Stimulated activated naive CD8-positive, alpha-beta T cell treated with anti-CD3 and anti-CD28 coated beads, Interleukin-15, Interleukin-2, amounts not matched to agents 100 U/mL and 50 U/mL, for 24 hours (primary cell): ENCODE results near the gene GRK7.
"Not testable (repeated sequence)": the region's sequence is repeated elsewhere in the genome, so short reads cannot be mapped to it uniquely, and the experiment has no call there.

Experiments used
- ATAC-seq: fragments of 150-1000 bp; cut with Tn5 transposase; one replicate; pipeline ENCODE4 v1.10.0; 2021
- DNase-seq: peaks from one replicate; pipeline ENCODE4 v3.0.0; 2021

Gene GRK7

DNA sequence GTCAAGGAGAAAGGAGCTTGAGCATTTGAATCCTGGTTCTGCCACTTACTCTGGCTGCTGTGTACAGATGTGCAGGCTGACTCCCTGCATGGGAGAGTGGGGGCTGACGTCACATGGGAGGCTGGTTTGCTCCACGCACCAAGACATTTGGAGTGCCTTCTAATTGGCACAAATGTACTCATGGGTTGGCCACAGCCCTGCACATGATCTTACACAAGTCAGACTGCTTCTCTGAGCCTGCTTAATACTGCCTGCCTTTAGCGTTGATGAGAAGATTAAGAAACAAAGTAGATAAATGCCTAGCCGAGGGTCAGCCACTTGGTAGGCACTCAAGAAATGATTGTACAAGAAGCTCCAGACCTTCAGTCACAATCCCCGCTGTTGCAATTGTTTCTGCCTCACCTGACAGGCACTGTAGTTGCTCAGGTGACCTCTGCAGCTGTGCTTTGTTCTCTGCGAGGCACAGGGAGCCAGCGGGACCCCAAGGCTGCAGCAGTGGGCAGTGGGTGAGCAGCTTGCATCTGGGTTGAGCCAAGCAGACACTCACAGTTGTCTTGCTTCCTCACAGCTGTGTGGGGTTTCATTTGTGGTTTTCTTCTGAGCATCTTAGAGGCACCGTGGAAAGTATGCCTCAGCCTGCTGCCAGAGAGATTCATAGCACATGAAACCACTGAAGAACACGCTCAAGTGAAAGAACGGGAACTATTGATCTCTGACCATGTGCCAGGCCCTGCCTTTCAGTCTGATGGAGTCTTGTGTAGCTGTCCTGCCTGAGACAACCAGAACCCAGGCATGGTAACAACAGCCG lies 33.1 kb downstream of the GRK7 start:
- peak; percentile 77 for DNase-seq
- peak; percentile 90 for ATAC-seq

DNA sequence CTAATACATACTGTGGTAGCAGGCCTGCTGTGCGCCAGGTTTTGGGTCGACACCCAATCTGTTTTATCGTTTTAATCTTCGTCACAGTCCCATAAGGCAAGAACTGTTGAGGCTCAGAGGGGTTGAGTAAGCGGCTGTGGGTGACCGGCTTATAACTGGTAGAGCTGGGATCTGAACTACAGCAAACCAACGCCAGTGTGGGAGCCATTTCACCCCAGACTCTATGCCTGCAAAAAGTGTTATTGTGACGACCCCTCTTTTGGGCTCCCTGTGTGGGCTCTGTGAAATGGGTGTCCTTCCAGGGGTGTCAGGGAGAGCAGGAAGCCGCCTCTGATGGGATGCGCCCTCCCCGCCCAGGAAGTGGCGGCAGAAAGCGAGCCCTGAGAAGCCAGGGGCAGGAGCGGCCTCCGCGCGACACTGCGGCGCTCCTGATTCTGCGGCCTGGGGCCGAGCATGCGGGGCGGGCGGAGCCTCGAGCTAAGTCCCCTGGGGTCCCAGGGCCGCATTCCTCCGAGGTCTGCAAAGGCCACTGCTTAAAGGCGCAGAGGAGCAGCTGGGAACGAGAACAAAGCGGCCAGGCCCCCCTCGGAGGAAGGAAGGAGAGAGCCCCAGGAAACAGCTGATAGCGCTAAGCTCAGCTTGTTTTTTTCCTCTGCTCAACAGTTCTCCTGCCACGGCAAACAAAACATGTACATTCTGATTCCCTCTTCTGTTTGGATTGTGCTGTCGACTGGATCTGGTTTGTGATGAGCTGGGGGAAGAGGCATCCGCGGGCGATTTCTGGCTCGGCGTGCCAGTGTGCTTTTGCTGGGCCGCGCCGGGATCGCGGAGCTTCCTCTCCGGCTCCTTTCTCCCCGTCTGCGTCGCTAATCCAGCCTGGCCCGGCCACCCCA lies 33.9 kb downstream of the GRK7 start:
- ATAC-seq (peak; percentile 57), DNase-seq (peak; percentile 59)

DNA sequence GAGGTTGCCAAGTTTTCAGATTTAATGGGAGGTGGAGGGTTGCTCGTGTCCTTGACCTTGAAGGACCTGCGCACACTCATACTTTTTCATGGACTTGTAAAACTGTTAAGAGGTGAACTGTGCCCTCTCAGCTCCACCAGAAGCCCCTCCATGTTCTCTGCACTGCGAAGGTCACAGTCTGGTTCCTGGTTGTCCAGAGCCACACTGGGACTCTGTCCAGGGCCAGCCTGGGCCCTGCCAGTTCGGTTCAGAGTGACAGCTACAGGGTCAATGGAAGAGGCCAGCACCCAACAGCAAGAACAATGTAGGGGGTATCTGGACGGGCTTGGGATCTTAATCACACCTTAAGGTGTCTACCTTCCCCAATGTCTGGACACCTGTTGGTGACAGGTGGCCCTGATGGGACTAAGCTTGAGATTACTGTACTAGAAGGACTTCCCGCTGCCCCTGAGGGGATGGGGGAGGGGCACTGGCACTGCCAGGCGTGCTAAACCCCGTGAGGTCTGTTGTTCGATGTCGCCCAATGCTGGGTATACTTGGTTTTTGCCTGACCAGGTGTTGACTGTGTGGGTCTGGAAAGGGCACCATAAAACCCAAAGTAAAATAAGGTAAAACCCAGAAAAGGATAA lies 34.7 kb downstream of the GRK7 start:
- no peak for ATAC-seq
- peak; percentile 19 for DNase-seq

DNA sequence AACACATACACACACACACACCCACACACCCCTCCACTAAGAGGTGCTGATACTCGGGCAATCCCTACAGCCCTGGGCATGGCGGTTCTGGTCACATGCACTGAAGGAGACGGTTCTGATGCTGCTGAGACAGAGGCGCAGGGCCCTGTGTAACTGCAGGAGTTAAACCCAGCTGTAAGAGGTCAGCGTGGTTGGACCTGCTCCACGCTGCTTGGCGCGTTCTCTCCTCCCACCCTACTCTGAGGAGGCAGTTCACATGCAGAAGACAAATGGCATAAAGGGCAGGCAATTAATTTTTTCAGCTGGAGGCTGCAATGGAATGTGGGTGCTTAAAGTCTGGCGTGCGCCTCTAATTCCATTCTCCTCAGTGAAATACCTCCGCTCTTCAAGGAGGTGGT lies 35.2 kb downstream of the GRK7 start:
- DNase-seq (peak; percentile 6), ATAC-seq (no peak)

DNA sequence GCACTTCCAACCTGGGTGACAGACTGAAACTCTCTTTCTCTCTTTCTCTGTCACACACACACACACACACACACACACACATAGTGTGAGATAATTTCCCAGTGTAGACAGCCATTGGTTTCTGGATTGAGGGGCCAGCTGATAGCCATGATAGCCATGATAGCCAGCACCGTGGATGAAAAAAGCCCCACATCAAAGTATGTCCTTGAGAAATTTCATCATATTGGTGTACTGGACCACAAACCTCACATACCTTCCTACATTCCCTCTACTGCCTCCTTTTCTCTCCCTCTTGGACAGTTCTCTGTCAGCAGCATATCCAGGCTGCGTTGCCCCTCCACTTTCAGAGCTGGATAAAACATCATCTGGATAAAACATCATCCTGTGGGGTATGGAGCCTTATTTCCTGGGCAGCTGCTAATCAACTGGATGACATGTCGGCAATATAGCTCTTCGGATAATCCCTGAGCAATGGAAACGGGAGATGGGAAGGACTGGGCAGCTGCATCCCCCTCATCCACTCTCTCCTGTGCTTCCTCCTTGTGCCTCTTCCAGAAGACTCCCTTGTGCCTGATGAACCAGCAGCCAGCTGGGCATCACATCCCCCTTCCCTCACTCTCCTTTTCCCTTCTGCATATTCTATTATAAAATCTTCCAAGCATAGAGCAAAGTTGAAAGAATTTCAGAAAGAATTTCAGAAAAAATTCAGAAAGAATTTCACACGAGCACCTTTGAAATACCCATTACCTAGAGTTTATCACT lies 39.3 kb downstream of the GRK7 start:
- DNase-seq (no peak), ATAC-seq (no peak)

DNA sequence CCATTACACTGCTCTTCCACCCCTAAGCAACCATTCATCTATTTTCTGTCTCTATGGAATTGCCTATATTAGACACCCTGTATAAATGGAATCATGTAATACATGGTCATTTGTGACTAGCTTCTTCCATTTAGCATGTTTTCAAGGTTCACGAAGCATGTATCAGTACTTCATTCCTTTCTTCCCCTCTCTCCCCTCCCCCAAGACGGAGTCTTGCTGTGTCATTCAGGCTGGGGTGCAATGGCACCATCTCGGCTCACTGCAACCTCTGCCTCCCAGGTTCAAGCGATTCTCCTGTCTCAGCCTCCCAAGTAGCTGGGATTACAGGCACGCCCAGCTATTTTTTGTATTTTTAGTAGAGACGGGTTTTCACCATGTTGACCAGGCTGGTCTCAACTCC lies 40.3 kb downstream of the GRK7 start:
- DNase-seq, ATAC-seq: not testable (repeated sequence)

DNA sequence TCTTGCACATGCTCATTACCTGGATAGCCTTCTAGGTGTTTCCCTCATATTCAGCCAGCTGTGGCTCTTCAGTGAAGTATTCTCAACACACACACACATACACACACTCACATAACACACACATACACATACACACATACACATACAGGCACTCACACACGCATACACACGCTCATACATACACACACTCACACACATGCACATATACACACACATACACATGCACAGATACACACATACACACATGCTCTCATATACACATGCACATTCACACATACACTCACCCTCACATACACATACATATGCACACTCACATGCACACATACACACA lies 41.2 kb downstream of the GRK7 start:
- ATAC-seq (no peak), DNase-seq (no peak)

DNA sequence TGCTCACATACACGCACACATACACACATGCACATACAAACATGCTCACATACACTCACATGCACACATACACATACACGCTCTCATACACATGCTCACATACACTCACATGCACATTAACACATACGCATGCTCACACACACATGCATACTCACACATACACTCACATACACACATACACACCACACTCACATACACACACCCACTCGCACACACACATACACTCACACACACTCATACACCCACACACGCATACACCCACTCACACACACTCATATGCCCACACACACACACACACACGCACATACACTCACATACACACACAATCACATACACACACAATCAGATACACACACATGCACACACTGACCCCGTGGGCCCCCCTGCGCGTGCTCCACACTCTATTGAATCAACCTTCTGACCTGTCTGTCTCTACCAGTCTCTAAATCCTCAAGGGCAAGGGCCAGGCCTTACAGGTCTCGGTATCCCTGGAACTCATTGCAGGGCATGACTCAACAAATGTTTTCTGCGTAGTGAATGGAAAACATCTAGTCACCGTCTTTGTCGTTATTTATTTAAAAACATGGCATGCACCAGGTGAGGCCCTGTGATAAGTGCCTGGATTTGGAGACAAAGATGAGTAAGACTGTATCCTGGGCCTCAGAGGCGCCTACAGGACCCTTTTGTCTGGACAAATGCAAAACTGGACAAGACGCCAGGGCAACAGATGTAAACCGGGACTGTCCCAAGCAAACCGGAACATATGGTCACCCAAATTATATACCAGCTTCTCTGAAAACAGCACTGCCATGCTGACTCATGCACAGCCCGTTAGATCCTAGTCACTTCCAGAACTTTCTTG lies 41.8 kb downstream of the GRK7 start:
- ATAC-seq, result no peak
- no peak for DNase-seq

DNA sequence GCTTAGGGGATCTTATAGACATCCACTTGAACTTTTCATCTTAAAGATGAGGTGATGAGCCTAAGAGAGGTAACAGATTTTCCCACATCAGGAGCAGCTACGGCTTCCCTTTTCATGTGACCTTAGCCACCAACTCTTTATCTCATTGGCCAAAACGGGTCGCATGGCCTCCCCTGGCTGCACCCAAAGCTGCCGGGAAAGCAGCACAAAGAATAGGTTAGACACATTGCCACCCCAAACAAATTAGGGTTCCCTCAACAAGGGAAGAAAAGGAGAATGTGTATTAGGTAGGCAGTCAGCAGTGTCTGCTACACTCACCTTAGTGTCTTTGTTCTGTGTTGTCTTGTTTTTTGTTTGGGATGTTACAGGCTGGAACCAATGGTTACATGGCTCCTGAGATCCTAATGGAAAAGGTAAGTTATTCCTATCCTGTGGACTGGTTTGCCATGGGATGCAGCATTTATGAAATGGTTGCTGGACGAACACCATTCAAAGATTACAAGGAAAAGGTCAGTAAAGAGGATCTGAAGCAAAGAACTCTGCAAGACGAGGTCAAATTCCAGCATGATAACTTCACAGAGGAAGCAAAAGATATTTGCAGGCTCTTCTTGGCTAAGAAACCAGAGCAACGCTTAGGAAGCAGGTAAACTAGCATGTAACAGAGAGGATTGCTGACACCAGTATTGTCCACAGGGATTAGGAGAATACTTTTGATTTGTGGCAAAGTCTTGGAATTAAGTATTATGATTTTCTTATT lies 44.2 kb downstream of the GRK7 start:
- ATAC-seq (no peak), DNase-seq (no peak)

DNA sequence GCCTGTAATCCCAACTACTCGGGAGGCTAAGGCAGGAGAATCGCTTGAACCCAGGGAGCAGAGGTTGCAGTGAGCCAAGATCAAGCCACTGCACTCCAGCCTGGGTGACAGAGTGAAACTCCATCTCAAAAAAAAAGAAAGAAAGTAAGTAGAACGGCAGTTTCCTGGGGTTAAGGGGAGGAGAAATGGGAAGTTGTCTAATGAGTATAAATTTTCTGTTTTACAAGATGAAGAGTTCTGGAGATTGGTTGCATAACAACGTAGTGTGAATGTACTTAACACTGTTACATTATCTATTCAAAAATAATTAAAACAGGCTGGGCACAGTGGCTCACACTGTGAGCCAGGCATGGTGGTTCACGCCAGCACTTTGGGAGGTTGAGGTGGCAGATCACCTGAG lies 45.4 kb downstream of the GRK7 start:
- no peak for ATAC-seq
- DNase-seq, result no peak

DNA sequence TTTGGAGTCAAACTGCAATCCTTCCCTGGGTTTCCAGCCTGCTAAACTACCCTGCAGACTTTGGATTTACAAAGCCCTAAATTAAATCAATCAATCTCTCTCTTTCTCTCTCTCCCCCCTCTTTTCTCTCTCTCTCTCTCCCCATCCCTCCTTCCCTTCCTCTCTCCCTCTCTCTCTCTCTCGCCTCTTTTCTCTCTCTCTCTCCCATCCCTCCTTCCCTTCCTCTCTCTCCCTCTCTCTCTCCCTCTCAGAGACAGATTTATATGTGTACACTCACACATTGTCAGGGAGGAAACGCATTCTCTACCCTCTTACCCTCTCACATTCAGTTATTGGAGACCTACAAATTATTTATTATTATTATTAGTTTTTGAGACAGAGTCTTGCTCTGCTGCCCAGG lies 47.0 kb downstream of the GRK7 start:
- DNase-seq (no peak), ATAC-seq (no peak)

DNA sequence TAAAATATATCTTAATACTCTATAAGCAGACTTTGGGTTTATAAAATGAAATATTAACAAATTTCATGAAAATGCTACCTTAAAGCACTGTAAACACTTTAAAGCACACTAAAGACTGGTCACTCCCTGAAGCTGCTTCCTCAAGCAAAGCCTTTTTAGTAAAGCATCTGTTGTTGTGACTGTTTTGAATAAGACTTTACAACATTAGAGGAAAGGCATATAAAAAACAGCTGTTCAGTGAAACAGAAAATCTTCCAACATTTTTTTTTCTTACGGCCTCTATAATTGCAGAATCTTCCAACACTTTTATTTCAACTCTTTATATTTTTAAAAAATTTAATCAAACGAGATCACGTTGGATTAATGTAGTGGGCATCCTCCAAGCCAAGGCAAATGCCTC lies 48.1 kb downstream of the GRK7 start:
- ATAC-seq, result no peak

DNA sequence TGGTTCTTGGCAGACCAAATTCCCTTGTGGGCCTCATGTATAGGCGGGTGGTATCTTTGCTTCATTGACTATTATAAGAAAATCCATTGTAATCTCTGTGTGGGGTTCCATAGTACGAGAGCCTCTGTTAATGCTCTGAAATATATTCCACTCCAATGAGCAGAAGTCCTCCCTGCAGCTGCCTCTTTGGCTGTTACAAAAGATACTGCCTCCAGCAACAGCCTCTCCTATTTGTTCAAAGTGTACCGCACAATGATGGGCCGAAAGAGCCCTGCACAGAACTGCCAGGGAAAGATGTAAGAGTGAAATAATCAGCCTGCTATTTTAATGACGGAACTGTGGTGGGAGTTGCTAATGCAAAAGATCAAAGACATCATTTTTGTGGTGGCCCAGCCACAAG lies 48.9 kb downstream of the GRK7 start:
- ATAC-seq, result no peak
- DNase-seq, result no peak

More for the DNA sequence above, 48.1 kb downstream of the GRK7 start:
- DNase-seq, result no peak

DNA sequence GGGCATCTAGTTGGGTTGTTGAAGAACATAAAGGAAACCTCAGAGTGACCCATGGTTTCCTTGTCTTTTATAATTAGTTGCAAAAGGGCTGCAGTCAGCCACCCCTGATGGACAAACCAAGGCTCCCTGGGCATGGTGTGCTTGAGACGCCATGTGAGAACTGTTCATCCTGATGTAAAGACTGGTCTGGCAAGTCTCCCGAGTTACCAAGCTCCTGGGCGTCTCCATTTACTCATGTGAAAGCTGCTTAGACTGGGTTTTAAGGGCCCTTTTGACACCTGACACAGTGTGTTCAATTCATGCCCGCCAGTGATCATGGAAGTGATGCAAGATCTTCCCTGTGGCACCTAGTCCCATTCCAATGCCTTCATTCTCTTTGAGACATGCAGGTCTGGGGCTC lies 49.4 kb downstream of the GRK7 start:
- ATAC-seq, result no peak
- DNase-seq, result no peak
